Measurements from ENCODE around the gene FUCA2.

- TF ChIP-seq CTCF (IDR thresholded peaks at IDR 0.05): no peak
- no peak for TF ChIP-seq POLR2A (IDR thresholded peaks at IDR 0.05)
These were observed 7.2 kb downstream of the FUCA2 start for GRCh38 chr6:143504369-143504768.
